Neural progenitor cell (in vitro differentiated cells): ENCODE results near the gene ITGA2.

Source experiments
- EZH2 ChIP-seq: fragments of 200-600 bp; sonication (generic); IDR thresholded peaks from 2 replicates; pipeline ENCODE4 v1.6.1; 2017; ENCODE audit warnings: antibody characterized with exemption, mild to moderate bottlenecking, moderate library complexity
- TF ChIP-seq, protein P1 (sequence below): fragments of 200-600 bp; sonication (generic); IDR thresholded peaks from 2 replicates; pipeline ENCODE4 v1.5.1; 2017; ENCODE audit warnings: antibody characterized with exemption, mild to moderate bottlenecking

DNA sequence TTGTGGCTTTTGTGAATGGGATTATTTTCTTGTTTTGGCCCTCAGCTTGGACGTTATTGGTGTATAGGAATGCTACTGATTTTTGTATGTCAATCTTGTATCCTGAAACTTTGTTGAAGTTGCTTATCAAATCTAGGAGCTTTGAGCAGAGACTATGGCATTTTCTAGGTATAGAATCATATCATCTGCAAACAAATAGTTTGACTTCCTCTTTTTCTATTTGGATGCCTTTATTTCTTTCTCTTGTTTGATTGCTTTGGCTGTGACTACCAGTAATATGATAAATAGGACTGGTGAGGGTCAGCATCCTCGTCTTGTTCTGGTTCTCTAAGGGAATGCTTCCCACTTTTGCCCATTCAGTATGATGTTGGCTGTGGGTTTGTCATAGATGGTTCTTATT is 24.7 kb downstream of the ITGA2 start:
- TF ChIP-seq, protein P1, sequence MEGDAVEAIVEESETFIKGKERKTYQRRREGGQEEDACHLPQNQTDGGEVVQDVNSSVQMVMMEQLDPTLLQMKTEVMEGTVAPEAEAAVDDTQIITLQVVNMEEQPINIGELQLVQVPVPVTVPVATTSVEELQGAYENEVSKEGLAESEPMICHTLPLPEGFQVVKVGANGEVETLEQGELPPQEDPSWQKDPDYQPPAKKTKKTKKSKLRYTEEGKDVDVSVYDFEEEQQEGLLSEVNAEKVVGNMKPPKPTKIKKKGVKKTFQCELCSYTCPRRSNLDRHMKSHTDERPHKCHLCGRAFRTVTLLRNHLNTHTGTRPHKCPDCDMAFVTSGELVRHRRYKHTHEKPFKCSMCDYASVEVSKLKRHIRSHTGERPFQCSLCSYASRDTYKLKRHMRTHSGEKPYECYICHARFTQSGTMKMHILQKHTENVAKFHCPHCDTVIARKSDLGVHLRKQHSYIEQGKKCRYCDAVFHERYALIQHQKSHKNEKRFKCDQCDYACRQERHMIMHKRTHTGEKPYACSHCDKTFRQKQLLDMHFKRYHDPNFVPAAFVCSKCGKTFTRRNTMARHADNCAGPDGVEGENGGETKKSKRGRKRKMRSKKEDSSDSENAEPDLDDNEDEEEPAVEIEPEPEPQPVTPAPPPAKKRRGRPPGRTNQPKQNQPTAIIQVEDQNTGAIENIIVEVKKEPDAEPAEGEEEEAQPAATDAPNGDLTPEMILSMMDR = no peak
- TF ChIP-seq EZH2 = no peak
